ENCODE measurements around the gene DAP.
A peak's percentile ranks its signal among the peaks of the same experiment; 100 is the strongest.

Gene DAP

GRCh38 chr5:10708189-10708944 lies 52.7 kb downstream of the DAP start:
- no peak for DNase-seq

GRCh38 chr5:10707198-10708142 lies 53.6 kb downstream of the DAP start:
- DNase-seq, result no peak

- DNase-seq, result no peak
These were observed 54.7 kb downstream of the DAP start for GRCh38 chr5:10706326-10706725.

DNA sequence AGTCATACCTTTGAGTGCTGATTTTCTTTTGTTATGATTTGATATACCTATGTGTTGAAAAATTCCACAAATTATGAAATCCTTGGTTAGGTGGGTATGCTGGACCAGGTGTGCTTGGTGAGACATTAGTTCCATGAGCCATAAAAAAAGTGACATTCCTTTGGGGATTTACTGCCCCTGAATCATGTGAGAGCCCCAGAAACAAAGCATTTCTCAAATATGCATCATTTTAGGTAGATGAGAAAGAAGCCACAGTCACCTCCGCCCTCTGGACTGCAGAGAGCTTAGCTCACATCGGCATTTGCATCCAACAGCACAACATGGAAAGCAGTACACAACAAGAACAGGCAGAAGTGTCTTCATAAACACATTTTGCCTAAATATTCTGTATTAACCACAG lies 55.3 kb downstream of the DAP start:
- DNase-seq, result no peak

DNA sequence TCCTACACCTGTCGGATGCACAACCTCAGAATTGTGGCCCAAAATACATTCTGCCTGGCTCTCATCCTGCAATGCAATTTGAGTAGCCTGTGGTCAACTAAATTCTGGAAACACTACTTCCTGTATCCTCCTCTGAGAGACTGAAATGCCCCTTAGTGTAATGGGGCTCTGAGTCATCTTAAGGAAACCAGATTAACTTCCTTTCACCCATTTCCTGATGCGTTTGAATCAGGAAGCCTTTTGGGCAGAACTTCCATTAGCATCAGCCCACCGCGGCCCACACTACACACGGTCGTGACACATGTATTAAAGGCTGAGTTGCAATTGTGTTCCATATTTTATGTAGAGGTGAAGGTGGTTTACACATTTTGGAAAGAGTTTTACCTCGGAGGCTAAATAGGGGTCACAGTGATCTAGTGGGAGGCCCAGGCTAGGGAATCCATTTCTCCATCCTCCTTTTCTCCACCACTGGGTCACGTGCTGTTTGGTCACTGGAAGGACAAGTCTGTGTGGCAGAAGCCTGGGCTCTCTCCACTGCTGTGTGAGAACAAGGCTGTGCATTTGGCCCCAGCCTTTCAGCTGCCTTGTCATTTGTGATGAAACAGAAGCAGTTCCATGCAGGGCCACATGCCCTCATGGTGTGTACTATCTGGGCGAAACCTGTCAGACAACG lies 55.9 kb downstream of the DAP start:
- DNase-seq, result peak; percentile 50

DNA sequence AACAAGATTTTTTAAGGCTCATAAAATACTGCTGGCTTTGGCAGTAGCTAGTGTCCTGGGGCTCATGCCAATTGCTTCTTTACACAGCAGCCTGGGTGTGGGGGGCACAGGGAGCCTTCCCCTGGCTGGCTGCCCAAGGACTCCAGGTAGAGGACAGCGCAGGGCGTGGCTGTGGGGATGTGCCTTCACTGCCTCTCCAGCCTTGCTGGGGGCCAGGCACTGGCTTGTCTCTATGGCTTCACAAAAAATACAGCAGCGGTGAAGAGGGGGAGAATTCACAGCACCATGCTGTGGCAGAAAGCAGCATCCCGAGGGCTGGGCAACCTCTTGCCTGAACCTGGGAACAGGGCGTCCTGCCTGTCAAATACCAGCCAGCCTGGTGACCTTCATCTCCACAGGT lies 57.4 kb downstream of the DAP start:
- no peak for DNase-seq

GRCh38 chr5:10702911-10703491 lies 58.0 kb downstream of the DAP start:
- no peak for DNase-seq

DNA sequence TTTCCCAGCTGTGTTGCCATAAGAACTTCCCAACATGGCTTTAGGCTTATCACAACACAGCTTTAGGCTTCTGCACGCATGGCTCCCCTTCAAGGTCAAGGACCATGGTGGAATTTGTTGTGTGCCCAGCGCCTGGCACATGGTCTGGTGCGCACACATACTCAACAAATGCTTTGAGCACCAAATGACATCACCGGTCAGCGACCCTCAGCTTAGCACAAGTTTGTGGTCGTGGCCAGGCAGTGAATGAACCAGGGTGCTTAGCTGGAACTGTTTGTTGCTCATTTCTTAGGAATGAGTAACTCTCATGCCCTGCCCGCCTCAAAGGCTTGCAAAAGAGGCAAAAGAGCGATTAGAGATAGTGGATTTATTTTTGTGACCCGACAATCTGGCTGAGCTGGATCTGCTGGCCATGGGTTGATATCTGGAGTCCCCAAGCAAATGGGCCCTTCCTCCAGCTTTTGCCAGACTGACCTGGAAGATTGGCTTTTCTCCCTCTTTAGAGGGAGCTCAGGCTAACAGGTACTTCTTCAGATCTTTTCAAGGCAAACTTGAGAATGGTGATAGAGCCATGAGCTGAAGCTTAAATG lies 58.9 kb downstream of the DAP start:
- no peak for DNase-seq

- DNase-seq, result peak; percentile 23
These were observed 59.4 kb downstream of the DAP start for GRCh38 chr5:10701567-10702039.

DNA sequence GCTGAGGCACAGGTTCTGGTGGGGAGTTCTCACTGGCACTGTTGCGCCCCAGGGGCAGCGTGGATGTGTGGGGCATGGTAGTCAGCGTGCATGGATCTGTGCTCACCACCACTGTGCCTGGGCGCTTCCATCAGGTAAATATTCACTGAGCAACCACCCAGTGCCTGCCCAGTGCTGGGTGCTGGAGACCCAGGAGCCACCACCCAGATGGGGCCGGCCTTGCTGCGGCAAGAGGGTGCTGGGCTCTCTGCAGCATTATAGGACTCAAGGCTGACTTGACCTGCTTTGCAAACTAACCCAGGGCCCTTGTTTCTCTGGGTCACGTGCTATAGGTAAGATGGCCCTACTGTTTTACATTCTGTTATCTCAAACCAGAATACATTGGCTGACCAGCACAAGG lies 60.5 kb downstream of the DAP start:
- DNase-seq, result no peak

DNA sequence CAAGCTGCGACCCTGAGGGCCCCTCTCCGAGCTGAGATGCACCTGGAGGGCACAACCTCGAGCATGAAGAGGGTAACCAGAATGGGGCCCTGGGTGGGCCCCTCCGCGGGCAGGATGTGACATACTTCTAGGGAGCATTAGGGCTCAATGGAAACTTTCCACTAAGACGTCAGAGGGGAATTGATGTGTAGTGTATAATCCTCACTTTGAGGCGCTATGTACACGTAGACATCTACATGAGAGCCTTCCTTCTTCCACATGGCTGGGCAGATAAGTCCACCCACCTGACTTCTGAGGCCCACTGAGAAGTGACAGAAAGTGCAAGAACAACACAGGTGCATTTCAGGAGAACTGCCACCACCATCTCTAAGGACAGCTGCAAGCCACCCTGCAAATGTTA lies 61.0 kb downstream of the DAP start:
- no peak for DNase-seq

DNA sequence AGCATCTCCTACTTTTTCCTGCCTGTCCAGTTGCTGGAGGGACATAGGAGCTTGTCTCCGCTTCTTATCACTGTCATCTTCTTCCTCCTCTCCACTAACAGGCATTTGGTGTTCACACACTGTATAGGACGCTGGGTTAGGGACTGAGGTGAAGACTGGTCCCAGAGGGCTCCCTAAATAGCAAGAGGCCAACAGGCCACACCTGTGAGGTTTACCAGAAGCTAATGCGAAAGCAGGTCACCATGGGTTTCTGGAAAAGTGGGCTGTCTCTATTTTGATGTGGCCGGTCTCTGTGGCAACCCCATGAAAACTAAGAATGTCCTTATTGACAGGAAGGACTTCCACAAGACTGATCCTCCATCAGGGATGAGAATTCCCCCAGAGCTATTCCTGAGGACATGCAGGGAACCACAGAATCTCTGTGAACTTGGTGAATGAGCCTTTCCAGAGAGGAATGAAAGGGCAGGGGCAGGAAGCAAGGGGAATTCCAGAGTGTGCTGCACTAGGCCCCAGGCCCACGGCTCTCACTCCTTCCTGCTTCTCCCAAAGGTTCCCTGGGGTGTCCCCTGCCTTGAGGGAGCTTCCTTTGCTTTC lies 61.7 kb downstream of the DAP start:
- DNase-seq, result no peak

- no peak for DNase-seq
These were observed 65.1 kb downstream of the DAP start for GRCh38 chr5:10695759-10696543.

DNA sequence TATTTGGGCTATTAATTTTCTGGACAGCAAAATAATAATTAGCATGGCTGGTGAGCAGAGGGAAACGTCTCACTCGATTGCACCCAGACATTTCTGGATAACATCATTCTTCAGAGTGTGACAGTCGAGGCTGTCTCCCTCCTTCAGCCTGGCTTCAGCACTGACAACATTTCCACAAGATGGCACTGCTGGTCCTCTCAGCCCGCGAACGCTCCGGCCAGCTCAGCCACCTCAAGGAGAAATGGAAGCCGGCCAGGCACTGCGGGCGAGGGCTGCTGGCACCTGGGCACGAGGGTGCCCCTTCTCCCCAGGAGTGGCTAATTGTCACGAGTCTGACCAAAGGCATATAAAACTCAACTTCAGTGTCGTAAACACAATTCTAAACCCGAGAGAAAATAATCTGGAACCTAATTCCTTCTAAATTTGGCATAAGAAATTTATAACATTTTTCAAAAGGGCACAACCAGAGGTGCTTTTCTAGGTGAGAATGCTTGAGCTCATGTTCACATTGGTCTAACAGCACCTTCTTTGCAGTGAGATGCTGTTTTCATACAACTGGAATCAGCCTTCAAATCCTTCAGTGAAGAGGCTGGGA lies 65.9 kb downstream of the DAP start:
- DNase-seq, result peak; percentile 22

DNA sequence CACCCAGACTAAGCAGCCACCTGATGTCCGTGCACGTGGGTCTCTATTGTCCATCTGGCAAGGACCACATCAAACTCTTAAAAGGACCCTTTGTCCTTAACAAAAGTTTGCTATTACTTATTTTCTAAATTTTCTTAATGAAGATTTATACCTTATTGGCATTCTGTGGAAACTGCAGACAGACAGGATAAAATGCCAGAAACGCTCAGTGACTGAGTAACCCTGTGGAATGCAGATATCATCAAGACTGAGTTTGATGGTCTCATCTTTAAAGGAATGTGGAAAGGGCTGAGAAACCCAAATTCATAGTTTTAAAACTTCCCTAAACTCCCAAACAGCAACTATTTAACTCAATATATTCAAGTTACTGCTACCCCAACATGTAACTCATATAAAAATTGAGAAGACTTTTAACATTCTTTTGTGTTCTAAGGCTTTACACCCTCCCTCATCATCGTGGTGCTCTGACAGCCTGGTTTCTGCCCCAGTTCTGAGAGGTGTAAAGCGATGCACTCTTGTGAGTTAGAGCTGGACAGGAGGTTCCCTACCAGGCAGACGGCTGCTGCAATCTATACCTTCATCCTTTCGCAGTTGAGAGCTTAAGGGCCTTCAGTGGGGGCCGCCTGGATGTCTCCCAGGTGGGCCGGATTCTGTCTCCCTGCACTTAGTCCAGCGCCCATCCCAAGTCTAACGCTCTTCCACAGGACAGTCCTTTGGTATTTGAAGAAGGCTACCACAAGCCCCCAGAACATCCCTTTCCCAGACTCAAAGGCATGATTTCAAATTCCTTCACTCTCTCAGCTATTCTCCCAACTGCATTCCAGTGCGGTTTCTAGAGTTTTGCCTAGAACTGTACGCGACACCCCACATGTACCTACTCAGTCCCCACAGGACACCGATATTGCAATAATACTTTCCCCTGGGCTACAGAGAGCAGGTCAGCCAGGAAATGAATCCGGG lies 68.9 kb downstream of the DAP start:
- no peak for DNase-seq

GRCh38 chr5:10690460-10691440 lies 70.3 kb downstream of the DAP start:
- DNase-seq, result no peak

DNA sequence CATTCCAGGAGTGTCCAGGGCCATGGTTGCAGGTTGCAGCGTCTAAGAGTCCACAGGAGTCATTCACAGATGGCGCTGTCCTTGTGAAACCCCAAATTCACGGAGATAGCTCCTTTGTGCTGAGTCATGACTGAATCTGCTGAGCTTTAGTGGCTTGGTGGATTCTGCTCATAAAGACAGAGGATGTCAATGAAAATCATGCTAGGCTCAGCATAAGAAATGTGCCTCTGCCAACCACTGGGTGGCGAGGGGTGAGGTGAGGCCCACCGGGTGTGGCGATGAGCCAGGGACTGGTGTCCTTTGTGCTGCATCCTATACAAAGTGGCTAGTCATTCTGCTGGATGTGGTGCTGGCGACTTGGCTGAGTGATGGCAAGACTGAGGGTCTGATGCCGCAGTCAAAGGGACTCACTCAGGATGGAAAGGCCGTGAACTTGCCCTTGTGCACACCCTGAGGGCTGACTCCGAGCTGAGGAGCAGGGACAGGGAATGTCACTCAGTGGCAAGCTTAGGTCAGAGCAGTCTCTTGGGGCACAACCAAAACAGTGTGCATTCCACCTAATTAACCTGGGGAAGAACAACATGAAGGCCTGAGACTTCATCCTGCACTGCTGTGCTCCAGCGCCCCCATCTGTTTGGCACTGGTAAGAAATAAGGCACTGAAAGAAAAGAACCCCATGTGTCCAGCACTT lies 71.5 kb downstream of the DAP start:
- peak; percentile 52 for DNase-seq

DNA sequence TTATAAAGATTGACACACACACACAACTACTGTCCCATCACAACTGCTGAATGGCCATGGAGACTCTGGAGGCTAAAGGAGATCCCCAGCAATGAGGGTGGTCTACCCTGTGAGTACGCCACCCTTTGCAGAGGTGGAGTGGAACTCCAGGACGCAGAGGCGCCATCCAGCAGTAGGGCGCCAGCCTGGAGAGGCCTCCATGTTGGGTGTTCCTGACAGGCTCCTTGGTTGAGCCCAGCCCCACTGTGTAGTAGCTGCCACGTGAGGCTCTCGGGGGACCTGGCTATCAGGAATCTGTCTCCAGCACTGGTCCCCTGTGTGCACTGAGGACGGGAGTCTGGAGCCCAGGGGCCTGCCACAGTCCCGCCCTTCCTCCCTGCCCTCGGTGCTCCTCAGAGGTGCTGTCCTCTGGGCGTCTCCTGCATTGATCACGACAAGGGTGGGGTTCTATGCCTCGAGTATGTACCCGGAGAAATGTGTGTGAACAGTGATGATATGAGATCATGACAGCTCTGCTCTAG lies 72.3 kb downstream of the DAP start:
- no peak for DNase-seq
